DND-41 (cell line): ENCODE data around the gene UBR1.

ENCODE experiments used
- EZH2 ChIP-seq: IDR thresholded peaks from 3 replicates; pipeline ENCODE4 v1.6.1; 2012; ENCODE audit warnings: borderline replicate concordance, low read depth, mild to moderate bottlenecking, moderate library complexity, low read length, inconsistent platforms; ENCODE audit not compliant: severe bottlenecking
- TF ChIP-seq, protein P1 (sequence below): IDR thresholded peaks from 2 replicates; pipeline ENCODE4 v1.5.1; 2012; ENCODE audit warnings: borderline replicate concordance, low read length, moderate library complexity, mild to moderate bottlenecking; ENCODE audit not compliant: poor library complexity, severe bottlenecking; ENCODE audit errors: extremely low read depth

DNA sequence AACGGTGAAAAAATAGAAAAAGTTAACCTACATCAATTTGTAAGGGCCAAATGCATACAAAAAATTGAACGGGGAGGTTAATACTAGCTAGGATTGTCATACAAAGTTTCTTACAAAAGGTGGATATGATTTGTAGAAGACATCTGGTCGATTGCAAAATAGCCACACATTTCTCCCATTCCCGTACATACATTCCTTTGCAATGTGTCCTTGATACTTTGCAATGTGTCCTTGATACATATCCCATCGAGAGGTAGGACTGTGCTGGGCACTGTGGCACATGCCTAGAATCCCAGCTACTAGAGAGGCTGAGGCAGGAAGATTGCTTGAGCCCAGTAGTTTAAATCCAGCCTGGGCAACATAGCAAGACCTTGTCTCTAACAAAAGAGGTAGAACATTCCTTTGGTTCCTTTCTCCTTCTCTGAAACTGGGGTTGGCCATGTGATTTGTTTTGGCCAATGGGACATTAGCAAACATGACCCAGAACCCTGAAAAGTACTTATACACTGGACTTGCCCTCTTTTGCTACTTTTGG lies 194.7 kb downstream of the UBR1 start:
- TF ChIP-seq, protein P1, sequence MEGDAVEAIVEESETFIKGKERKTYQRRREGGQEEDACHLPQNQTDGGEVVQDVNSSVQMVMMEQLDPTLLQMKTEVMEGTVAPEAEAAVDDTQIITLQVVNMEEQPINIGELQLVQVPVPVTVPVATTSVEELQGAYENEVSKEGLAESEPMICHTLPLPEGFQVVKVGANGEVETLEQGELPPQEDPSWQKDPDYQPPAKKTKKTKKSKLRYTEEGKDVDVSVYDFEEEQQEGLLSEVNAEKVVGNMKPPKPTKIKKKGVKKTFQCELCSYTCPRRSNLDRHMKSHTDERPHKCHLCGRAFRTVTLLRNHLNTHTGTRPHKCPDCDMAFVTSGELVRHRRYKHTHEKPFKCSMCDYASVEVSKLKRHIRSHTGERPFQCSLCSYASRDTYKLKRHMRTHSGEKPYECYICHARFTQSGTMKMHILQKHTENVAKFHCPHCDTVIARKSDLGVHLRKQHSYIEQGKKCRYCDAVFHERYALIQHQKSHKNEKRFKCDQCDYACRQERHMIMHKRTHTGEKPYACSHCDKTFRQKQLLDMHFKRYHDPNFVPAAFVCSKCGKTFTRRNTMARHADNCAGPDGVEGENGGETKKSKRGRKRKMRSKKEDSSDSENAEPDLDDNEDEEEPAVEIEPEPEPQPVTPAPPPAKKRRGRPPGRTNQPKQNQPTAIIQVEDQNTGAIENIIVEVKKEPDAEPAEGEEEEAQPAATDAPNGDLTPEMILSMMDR: no peak
- TF ChIP-seq EZH2: no peak
